ENCODE results near the gene GLCE. TPM values are rescaled to one million over a fixed set of nuclear protein-coding genes. Genes with fewer than 3 reads are reported as not detected.

GLCE gene
- total RNA-seq, 1 donor from 2014 or later: 13.6 TPM

DNA sequence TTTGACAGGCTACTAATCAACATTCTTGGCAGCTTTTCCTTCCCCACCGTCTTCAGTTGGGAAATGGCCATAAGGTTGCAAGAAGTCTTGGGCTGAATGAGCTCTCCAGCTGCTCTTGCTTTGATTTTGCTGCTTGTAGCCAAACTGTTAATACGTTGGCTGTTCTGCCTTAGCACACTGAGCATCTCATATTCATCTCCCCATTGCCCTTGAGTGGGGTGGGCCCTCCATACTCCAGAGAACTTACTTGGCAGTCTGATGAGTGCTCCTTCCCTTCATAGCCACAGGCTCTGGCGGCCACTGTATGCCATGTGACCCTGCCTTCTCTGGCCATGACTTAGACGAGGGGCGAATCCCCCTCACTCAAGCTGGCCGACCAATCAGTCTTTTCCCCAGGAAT, 112.5 kb downstream of the GLCE start:
- H2AFZ ChIP-seq (ENCODE audit: low read depth, low read length): no peak overlapping the region
- no peak for FAIRE-seq
- no peak for DNase-seq (ENCODE audit: low read depth)
- no peaks in the 10 kb centered on the region for H3K36me3 ChIP-seq (ENCODE audit: insufficient read depth, low read length)
- no peak overlapping the region for H3K4me2 ChIP-seq (ENCODE audit: low read length)
- H3K79me2 ChIP-seq (ENCODE audit: insufficient read depth, low read length): no peaks in the 10 kb centered on the region
- no peaks in the 10 kb centered on the region for H3K27me3 ChIP-seq (ENCODE audit: insufficient read depth, low read length)
- Mint-ChIP-seq H3K9me3 (ENCODE audit: unreplicated experiment) (no peaks in the 10 kb centered on the region), H3K4me3 (ENCODE audit: unreplicated experiment) (no peak overlapping the region), H3K4me1 (ENCODE audit: low read depth, unreplicated experiment) (peaks cover 7% of the 10 kb centered on the region), H3K27me3 (ENCODE audit: low read depth, unreplicated experiment) (peaks cover 2% of the 10 kb centered on the region), H3K36me3 (ENCODE audit: low read depth, unreplicated experiment) (peaks cover 2% of the 10 kb centered on the region), H3K27ac (ENCODE audit: unreplicated experiment) (no peak overlapping the region)
- no peak overlapping the region for H3K27ac ChIP-seq (ENCODE audit: low read depth, low read length)
- no peaks in the 10 kb centered on the region for H3K9me3 ChIP-seq (ENCODE audit: insufficient read depth, low read depth, low read length)
- no peaks in the 10 kb centered on the region for H4K20me1 ChIP-seq (ENCODE audit: insufficient read depth, low read length)
- H3K4me3 ChIP-seq (ENCODE audit: insufficient read depth, low read depth, low read length): no peak overlapping the region
- H3K4me1 ChIP-seq (ENCODE audit: insufficient read depth, low read length): no peaks in the 10 kb centered on the region
- H3K9ac ChIP-seq (ENCODE audit: low read length): no peak overlapping the region
- TF ChIP-seq EZH2 (IDR thresholded peaks at IDR 0.05; ENCODE audit: insufficient read depth, low read length): no peak
- TF ChIP-seq, protein P1, sequence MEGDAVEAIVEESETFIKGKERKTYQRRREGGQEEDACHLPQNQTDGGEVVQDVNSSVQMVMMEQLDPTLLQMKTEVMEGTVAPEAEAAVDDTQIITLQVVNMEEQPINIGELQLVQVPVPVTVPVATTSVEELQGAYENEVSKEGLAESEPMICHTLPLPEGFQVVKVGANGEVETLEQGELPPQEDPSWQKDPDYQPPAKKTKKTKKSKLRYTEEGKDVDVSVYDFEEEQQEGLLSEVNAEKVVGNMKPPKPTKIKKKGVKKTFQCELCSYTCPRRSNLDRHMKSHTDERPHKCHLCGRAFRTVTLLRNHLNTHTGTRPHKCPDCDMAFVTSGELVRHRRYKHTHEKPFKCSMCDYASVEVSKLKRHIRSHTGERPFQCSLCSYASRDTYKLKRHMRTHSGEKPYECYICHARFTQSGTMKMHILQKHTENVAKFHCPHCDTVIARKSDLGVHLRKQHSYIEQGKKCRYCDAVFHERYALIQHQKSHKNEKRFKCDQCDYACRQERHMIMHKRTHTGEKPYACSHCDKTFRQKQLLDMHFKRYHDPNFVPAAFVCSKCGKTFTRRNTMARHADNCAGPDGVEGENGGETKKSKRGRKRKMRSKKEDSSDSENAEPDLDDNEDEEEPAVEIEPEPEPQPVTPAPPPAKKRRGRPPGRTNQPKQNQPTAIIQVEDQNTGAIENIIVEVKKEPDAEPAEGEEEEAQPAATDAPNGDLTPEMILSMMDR (IDR thresholded peaks at IDR 0.05; ENCODE audit: insufficient read depth, low read depth, low read length): no peak

DNA sequence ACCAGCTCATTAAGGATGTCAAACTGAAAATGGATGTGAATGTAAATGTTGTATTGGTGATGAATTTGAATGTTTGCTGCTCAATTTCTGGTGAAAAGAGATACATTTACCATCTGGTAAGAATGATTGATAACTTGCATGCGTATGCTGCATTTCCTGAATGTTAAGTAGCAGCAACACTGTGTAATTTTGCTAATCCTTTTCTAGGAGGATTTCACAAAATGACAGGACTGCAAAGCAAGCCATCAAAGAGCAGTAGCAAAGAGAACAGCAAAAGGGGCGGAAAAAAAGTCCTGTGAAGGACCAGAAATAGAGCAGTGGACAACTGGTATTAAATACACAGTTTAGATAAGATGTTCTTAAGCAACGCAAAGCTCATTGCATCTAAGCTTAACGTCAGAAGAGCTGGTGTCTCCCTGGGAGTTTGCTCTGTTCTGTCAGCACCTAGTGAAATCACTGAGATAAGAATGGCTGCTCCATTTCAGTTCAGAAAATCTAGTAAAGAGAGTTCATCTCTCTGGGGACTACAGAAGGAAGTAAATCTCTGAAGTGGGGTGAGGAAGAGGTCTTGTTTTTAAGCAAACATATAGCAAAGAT, 114.7 kb downstream of the GLCE start:
- Mint-ChIP-seq H3K4me3 (ENCODE audit: unreplicated experiment) (no peak overlapping the region), H3K27ac (ENCODE audit: unreplicated experiment) (no peak overlapping the region), H3K36me3 (ENCODE audit: low read depth, unreplicated experiment) (no peaks in the 10 kb centered on the region), H3K9me3 (ENCODE audit: unreplicated experiment) (peaks cover 2% of the 10 kb centered on the region), H3K4me1 (ENCODE audit: low read depth, unreplicated experiment) (peaks cover 7% of the 10 kb centered on the region), H3K27me3 (ENCODE audit: low read depth, unreplicated experiment) (peaks cover 9% of the 10 kb centered on the region)
- H3K27ac ChIP-seq (ENCODE audit: low read depth, low read length): no peak overlapping the region
- TF ChIP-seq EZH2 (IDR thresholded peaks at IDR 0.05; ENCODE audit: insufficient read depth, low read length): no peak
- TF ChIP-seq, protein P1 (IDR thresholded peaks at IDR 0.05; ENCODE audit: insufficient read depth, low read depth, low read length): no peak
- no peak overlapping the region for H2AFZ ChIP-seq (ENCODE audit: low read depth, low read length)
- no peaks in the 10 kb centered on the region for H3K4me1 ChIP-seq (ENCODE audit: insufficient read depth, low read length)
- no peak overlapping the region for H3K4me3 ChIP-seq (ENCODE audit: insufficient read depth, low read depth, low read length)
- no peaks in the 10 kb centered on the region for H3K9me3 ChIP-seq (ENCODE audit: insufficient read depth, low read depth, low read length)
- H4K20me1 ChIP-seq (ENCODE audit: insufficient read depth, low read length): no peaks in the 10 kb centered on the region
- H3K4me2 ChIP-seq (ENCODE audit: low read length): no peak overlapping the region
- H3K36me3 ChIP-seq (ENCODE audit: insufficient read depth, low read length): no peaks in the 10 kb centered on the region
- DNase-seq (ENCODE audit: low read depth): no peak
- H3K79me2 ChIP-seq (ENCODE audit: insufficient read depth, low read length): no peaks in the 10 kb centered on the region
- no peaks in the 10 kb centered on the region for H3K27me3 ChIP-seq (ENCODE audit: insufficient read depth, low read length)
- H3K9ac ChIP-seq (ENCODE audit: low read length): no peak overlapping the region
- no peak for FAIRE-seq

GRCh38 chr15:69275933-69276560, 115.6 kb downstream of the GLCE start:
- no peak overlapping the region for H3K27ac Mint-ChIP-seq (ENCODE audit: unreplicated experiment)
- FAIRE-seq: no peak
- H3K79me2 ChIP-seq (ENCODE audit: insufficient read depth, low read length): no peaks in the 10 kb centered on the region

More at GRCh38 chr15:69275933-69276560, 115.6 kb downstream of the GLCE start:
- H3K36me3 ChIP-seq (ENCODE audit: insufficient read depth, low read length): no peaks in the 10 kb centered on the region
- no peak overlapping the region for H3K4me3 ChIP-seq (ENCODE audit: insufficient read depth, low read depth, low read length)
- DNase-seq (ENCODE audit: low read depth): no peak
- Mint-ChIP-seq H3K9me3 (ENCODE audit: unreplicated experiment) (peaks cover 2% of the 10 kb centered on the region), H3K36me3 (ENCODE audit: low read depth, unreplicated experiment) (no peaks in the 10 kb centered on the region), H3K4me1 (ENCODE audit: low read depth, unreplicated experiment) (peaks cover 7% of the 10 kb centered on the region), H3K27me3 (ENCODE audit: low read depth, unreplicated experiment) (peaks cover 9% of the 10 kb centered on the region), H3K4me3 (ENCODE audit: unreplicated experiment) (no peak overlapping the region)
- H3K27ac ChIP-seq (ENCODE audit: low read depth, low read length): no peak overlapping the region
- H3K4me2 ChIP-seq (ENCODE audit: low read length): no peak overlapping the region
- H2AFZ ChIP-seq (ENCODE audit: low read depth, low read length): no peak overlapping the region
- TF ChIP-seq EZH2 (IDR thresholded peaks at IDR 0.05; ENCODE audit: insufficient read depth, low read length): no peak
- TF ChIP-seq, protein P1 (IDR thresholded peaks at IDR 0.05; ENCODE audit: insufficient read depth, low read depth, low read length): no peak
- no peak overlapping the region for H3K9ac ChIP-seq (ENCODE audit: low read length)
- H3K4me1 ChIP-seq (ENCODE audit: insufficient read depth, low read length): no peaks in the 10 kb centered on the region
- H4K20me1 ChIP-seq (ENCODE audit: insufficient read depth, low read length): no peaks in the 10 kb centered on the region
- H3K9me3 ChIP-seq (ENCODE audit: insufficient read depth, low read depth, low read length): no peaks in the 10 kb centered on the region
- no peaks in the 10 kb centered on the region for H3K27me3 ChIP-seq (ENCODE audit: insufficient read depth, low read length)
